Thoracic aorta (tissue), 2 donors: Measurements from ENCODE around the gene REC114. TPM values are rescaled to one million over a fixed set of nuclear protein-coding genes. Genes with fewer than 3 reads are reported as not detected.

Experiments used
- ATAC-seq: fragments of 150-250 bp; one replicate; pipeline ENCODE4 v1.8.0; 2017; ENCODE audit warnings: low read depth; ENCODE audit not compliant: insufficient number of reproducible peaks, low FRiP score
- DNase-seq: peaks from one replicate; pipeline ENCODE4 v3.0.0-alpha.2; 2020; ENCODE audit warnings: low spot score
- H3K27ac ChIP-seq, 2 donors: fragments of 200-600 bp; sonication (generic); 1 replicate in 1 of 2; 2 replicates in 1 of 2; pipeline ENCODE4 v1.5.1; 2016; ENCODE audit warnings: mild to moderate bottlenecking in 2 of 2, moderate library complexity in 2 of 2
- H3K27me3 ChIP-seq: fragments of 200-600 bp; sonication (generic); replicated peaks from 2 replicates; pipeline ENCODE4 v1.6.0; 2016; ENCODE audit warnings: mild to moderate bottlenecking; ENCODE audit not compliant: insufficient read depth
- H3K36me3 ChIP-seq: fragments of 200-600 bp; sonication (generic); one replicate; pipeline ENCODE4 v1.5.1; 2016
- H3K4me1 ChIP-seq, 2 donors: fragments of 200-600 bp; sonication (generic); 1 replicate in 1 of 2; 2 replicates in 1 of 2; pipeline versions ENCODE4 v1.5.1 to v1.6.0; 2016; ENCODE audit warnings: low read depth in 2 of 2, mild to moderate bottlenecking in 1 of 2; ENCODE audit not compliant: control insufficient read depth in 1 of 2
- H3K4me3 ChIP-seq: fragments of 200-600 bp; sonication (generic); 2 replicates; pipeline ENCODE4 v1.5.1; 2016; ENCODE audit warnings: mild to moderate bottlenecking
- H3K9me3 ChIP-seq: fragments of 200-600 bp; sonication (generic); 2 replicates; pipeline ENCODE4 v1.5.1; 2016
- total RNA-seq, 2 donors: library from RNA; depleted of rRNA; stranded (reverse); fragments of >200 nt; gene quantifications; one replicate each; pipeline versions ENCODE4 v1.1.0 to v1.2.3, GENCODE V29; 2016
- TF ChIP-seq, protein P1 (sequence below): fragments of 200-600 bp; sonication (generic); IDR thresholded peaks from one replicate; pipeline ENCODE4 v1.5.1; 2019; ENCODE audit warnings: antibody characterized with exemption

REC114 gene
- total RNA-seq, 2 donors from 2014 or later = not detected

DNA sequence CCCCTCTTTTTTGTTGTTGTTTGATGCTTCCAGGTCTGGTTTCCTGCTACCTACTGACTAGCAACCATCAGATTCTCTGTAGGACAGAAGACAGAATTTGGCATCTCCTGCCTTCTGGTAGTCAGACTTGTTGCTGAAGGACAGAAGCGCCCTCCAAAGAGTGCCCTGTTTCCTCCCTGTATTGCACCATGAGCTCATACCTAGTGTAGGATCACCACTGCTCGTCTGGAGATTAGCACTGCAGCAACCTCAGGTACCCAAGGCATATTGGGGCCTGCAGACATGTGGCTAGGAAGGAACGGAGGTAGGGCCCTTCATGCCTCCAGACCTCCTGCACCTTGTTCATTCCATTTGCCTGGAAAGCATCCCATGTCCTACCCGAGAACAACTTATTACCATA is 112.1 kb downstream of the REC114 start:
- TF ChIP-seq, protein P1, sequence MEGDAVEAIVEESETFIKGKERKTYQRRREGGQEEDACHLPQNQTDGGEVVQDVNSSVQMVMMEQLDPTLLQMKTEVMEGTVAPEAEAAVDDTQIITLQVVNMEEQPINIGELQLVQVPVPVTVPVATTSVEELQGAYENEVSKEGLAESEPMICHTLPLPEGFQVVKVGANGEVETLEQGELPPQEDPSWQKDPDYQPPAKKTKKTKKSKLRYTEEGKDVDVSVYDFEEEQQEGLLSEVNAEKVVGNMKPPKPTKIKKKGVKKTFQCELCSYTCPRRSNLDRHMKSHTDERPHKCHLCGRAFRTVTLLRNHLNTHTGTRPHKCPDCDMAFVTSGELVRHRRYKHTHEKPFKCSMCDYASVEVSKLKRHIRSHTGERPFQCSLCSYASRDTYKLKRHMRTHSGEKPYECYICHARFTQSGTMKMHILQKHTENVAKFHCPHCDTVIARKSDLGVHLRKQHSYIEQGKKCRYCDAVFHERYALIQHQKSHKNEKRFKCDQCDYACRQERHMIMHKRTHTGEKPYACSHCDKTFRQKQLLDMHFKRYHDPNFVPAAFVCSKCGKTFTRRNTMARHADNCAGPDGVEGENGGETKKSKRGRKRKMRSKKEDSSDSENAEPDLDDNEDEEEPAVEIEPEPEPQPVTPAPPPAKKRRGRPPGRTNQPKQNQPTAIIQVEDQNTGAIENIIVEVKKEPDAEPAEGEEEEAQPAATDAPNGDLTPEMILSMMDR = no peak
- Histone ChIP-seq H3K27me3 (no peaks in the 10 kb centered on the region), H3K4me1 (no peaks in the 10 kb centered on the region), H3K36me3 (peaks cover 25% of the 10 kb centered on the region), H3K4me3 (no peak overlapping the region), H3K9me3 (no peaks in the 10 kb centered on the region), H3K27ac (no peak overlapping the region)
- ATAC-seq (no peak), DNase-seq (no peak)

DNA sequence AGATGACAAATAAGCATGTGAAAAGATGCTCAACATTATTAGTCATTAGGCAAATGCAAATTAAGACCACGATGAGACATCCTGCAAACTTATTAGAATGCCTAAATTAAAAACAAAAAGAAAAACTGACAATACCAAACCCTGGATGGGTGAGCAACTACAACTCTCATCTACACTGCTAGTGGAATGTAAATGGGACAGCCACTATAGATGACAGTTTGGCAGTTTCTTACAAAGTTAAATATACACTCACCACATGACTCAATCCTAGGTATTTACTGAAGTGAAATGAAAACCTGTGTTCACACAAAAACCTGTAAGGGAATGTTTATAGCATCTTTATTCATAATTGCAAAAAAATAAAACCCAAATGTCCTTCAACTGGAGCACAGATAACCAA is 115.6 kb downstream of the REC114 start:
- Histone ChIP-seq H3K4me3 (no peak overlapping the region), H3K4me1 (no peaks in the 10 kb centered on the region), H3K9me3 (no peaks in the 10 kb centered on the region), H3K27ac (no peak overlapping the region), H3K36me3 (peaks cover 54% of the 10 kb centered on the region), H3K27me3 (no peaks in the 10 kb centered on the region)
- ATAC-seq (no peak), DNase-seq (no peak)
- TF ChIP-seq, protein P1 = no peak

DNA sequence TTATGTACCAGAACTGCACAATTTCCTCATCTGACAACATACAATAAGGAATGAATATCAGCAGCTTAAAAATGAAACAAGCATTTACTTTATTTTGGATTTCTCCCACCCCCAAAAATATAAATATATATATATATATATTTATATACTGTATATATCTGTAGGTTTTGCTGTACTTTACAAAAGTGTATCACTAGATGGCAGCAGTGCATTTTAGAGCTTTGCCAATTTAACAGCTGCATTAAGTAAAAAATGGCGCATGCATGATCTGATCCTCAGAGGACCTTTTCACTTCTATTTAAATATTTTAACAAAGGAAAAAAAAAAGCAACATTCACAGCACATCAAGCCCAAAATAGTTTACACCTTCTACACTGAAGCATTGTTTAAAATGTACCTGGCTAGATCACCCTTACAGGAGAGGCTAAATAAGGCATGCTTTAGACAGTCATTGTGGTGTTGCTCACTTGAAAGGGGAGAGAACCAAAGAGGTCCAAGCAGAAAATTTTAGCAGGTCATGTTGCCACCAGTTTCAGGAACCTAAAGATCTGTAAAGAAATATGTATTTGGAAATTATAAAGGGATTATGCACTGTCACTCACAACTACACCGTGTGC is 117.6 kb downstream of the REC114 start:
- Histone ChIP-seq H3K27ac (no peak overlapping the region), H3K27me3 (no peaks in the 10 kb centered on the region), H3K36me3 (peaks cover 60% of the 10 kb centered on the region), H3K9me3 (no peaks in the 10 kb centered on the region), H3K4me3 (no peak overlapping the region), H3K4me1 (peaks cover 0 to 17% of the 10 kb centered on the region in 2 donors)
- TF ChIP-seq, protein P1 = peak; percentile 30
- ATAC-seq = no peak
- DNase-seq = no peak

GRCh38 chr15:73564255-73564654 is 121.3 kb downstream of the REC114 start:
- TF ChIP-seq, protein P1 = no peak
- peaks cover 0 to 17% of the 10 kb centered on the region in 2 donors for H3K4me1 ChIP-seq
- no peaks in the 10 kb centered on the region for H3K9me3 ChIP-seq
- peaks cover 60% of the 10 kb centered on the region for H3K36me3 ChIP-seq
- H3K27ac ChIP-seq = no peak overlapping the region
- no peak overlapping the region for H3K4me3 ChIP-seq
- no peaks in the 10 kb centered on the region for H3K27me3 ChIP-seq
- ATAC-seq (no peak), DNase-seq (no peak)

DNA sequence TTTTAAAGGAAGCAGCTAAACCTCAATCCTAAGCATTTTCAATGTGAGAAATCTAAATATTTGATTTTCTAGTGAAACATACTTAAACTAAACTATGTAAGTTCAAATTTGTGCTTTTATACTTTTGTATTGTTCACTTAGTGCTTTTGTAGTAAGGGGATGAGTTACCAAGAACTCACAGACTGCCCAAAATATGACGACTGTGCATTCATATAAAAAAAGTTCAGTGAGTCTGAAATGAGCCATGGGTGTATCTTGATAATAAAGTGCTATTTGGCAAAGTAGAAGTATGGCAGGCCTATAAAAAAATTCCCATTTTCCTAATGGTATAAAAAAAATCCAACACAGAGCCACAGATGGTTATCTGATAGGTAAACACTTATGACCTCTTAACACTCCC is 124.1 kb downstream of the REC114 start:
- Histone ChIP-seq H3K36me3 (peaks cover 63% of the 10 kb centered on the region), H3K27me3 (no peaks in the 10 kb centered on the region), H3K4me3 (no peak overlapping the region), H3K27ac (no peak overlapping the region), H3K4me1 (peaks cover 0 to 17% of the 10 kb centered on the region in 2 donors), H3K9me3 (no peaks in the 10 kb centered on the region)
- ATAC-seq (no peak), DNase-seq (no peak)
- TF ChIP-seq, protein P1 = no peak
